GM06990 (cell line): Measurements from ENCODE around the gene BRICD5.
"Not testable (repeated sequence)": the region's sequence is repeated elsewhere in the genome, so short reads cannot be mapped to it uniquely, and the experiment has no call there.

Experiments
- DNase-seq: peaks from one replicate; pipeline ENCODE4 v3.0.0-alpha.2; 2011; ENCODE audit not compliant: insufficient read length; ENCODE audit errors: extremely low read depth
- H3K27me3 ChIP-seq: replicated peaks from 2 replicates; pipeline ENCODE4 v1.6.0; 2011; ENCODE audit warnings: low read length; ENCODE audit not compliant: control insufficient read depth, insufficient read depth
- H3K36me3 ChIP-seq: 2 replicates; pipeline ENCODE4 v1.5.1; 2011; ENCODE audit warnings: low read length; ENCODE audit not compliant: control insufficient read depth, insufficient read depth
- H3K4me3 ChIP-seq: replicated peaks from 2 replicates; pipeline ENCODE4 v1.5.1; 2011; ENCODE audit warnings: low read depth, mild to moderate bottlenecking, control low read depth, low read length
- CTCF ChIP-seq: IDR thresholded peaks from 2 replicates; pipeline ENCODE4 v1.5.1; 2011; ENCODE audit warnings: low read length, control low read depth, mild to moderate bottlenecking, inconsistent platforms; ENCODE audit not compliant: insufficient read depth, poor library complexity, severe bottlenecking

The BRICD5 gene

DNA sequence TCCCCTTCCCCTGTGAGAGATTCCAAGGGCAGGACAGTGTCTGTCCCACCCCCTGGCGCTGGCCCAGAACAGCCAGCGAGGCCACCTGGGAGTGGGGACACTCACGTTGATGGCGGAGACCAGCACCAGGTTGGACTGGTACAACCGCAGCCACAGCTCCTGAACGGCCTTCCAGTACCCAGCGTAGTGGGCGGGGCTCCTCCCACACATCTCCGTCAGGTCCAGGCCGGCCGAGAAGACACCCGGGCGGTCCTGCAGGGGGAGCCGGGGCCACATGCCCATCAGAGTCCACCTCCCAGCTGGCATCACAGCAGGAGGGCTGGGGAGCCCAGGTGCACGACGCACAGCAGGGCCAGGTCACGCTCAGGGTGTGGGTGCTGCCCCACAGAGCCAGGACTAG lies 33.6 kb upstream of the BRICD5 start:
- no peak for DNase-seq
- no peak overlapping the region for H3K4me3 ChIP-seq
- TF ChIP-seq CTCF: no peak
- H3K36me3 ChIP-seq: peaks cover 28% of the 10 kb centered on the region
- no peaks in the 10 kb centered on the region for H3K27me3 ChIP-seq

GRCh38 chr16:2243781-2244180 lies 33.1 kb upstream of the BRICD5 start:
- Histone ChIP-seq H3K27me3 (no peaks in the 10 kb centered on the region), H3K36me3 (peaks cover 28% of the 10 kb centered on the region), H3K4me3 (no peak overlapping the region)
- TF ChIP-seq CTCF: no peak
- no peak for DNase-seq

GRCh38 chr16:2243031-2243528 lies 32.4 kb upstream of the BRICD5 start:
- no peak for TF ChIP-seq CTCF
- no peaks in the 10 kb centered on the region for H3K27me3 ChIP-seq
- peaks cover 28% of the 10 kb centered on the region for H3K36me3 ChIP-seq
- DNase-seq: no peak
- no peak overlapping the region for H3K4me3 ChIP-seq

DNA sequence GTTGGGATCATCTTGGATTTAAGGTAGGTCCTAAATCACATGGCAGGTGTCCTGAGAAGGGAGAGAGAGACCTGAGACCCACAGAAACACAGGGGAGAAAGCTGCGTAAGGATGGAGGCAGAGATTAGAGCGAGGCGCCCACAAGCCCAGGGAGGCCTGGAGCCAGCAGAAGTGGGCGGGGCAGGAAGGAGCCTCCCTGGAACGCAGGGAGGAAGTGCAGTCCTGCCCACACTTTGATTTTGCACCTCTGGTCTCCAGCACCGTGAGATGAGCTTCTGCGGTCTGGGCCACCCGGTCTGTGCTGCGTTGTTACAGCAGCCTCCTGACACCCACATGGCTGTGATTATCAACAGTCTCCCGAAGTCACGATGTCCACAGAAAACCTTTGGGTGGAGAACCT lies 31.9 kb upstream of the BRICD5 start:
- no peak for TF ChIP-seq CTCF
- H3K27me3 ChIP-seq: no peaks in the 10 kb centered on the region
- H3K4me3 ChIP-seq: no peak overlapping the region
- no peak for DNase-seq
- H3K36me3 ChIP-seq: peaks cover 28% of the 10 kb centered on the region

DNA sequence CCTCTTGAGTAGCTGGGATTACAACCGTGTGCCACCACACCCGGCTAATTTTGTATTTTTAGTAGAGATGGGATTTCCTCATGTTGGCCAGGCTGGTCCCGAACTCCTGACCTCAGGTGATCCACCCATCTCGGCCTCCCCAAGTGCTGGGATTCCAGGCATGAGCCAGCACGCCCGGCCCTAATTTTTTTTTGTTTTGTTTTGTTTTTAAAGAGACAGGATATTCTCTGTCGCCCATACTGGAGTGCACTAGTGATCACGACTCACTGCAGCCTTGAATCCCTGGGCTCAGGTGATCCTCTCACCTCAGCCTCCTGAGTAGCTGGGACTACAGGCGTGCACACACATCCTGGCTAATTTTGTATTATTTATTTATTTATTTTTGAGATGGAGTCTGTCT lies 29.7 kb upstream of the BRICD5 start:
- H3K27me3 ChIP-seq, H3K4me3 ChIP-seq, DNase-seq: not testable (repeated sequence)
- peaks cover 19% of the 10 kb centered on the region for H3K36me3 ChIP-seq

GRCh38 chr16:2238838-2239675 lies 28.4 kb upstream of the BRICD5 start:
- TF ChIP-seq CTCF: no peak
- DNase-seq: no peak
- Histone ChIP-seq H3K27me3 (no peaks in the 10 kb centered on the region), H3K4me3 (no peak overlapping the region), H3K36me3 (peaks cover 23% of the 10 kb centered on the region)
